Ectodermal cell (in vitro differentiated cells): Measurements from ENCODE around the gene POLE.
A peak's percentile ranks its signal among the peaks of the same experiment; 100 is the strongest.
"Not testable (repeated sequence)": the region's sequence is repeated elsewhere in the genome, so short reads cannot be mapped to it uniquely, and the experiment has no call there.

ENCODE experiments used
- H3K27ac ChIP-seq: 2 replicates; pipeline ENCODE4 v1.7.0; 2013; ENCODE audit warnings: mild to moderate bottlenecking, low read depth, low read length; ENCODE audit not compliant: insufficient read depth, poor library complexity, severe bottlenecking
- H3K27me3 ChIP-seq: 2 replicates; pipeline ENCODE4 v1.7.0; 2013; ENCODE audit warnings: mild to moderate bottlenecking, low read length; ENCODE audit not compliant: insufficient read depth, control insufficient read depth, poor library complexity, severe bottlenecking
- H3K36me3 ChIP-seq: one replicate; pipeline ENCODE4 v1.7.0; 2013; ENCODE audit warnings: low read length; ENCODE audit not compliant: control insufficient read depth, insufficient read depth
- H3K4me1 ChIP-seq: one replicate; pipeline ENCODE4 v1.7.0; 2013; ENCODE audit warnings: low read length; ENCODE audit not compliant: control insufficient read depth, insufficient read depth
- H3K4me3 ChIP-seq: 2 replicates; pipeline ENCODE4 v1.7.0; 2013; ENCODE audit warnings: low read depth, low read length, control low read depth; ENCODE audit not compliant: insufficient read depth
- H3K9me3 ChIP-seq: 2 replicates; pipeline ENCODE4 v1.7.0; 2013; ENCODE audit warnings: mild to moderate bottlenecking, low read length, moderate library complexity; ENCODE audit not compliant: control insufficient read depth
- WGBS, 2 experiments: methylation state at CpG; one replicate each; pipeline ENCODE4 v1.1.7; 2013; ENCODE audit warnings: missing lambda C conversion rate in 2 of 2; 5-methylcytosine and 5-hydroxymethylcytosine counted together

Gene POLE

GRCh38 chr12:132600048-132601032 lies 86.8 kb downstream of the POLE start:
- Histone ChIP-seq H3K4me1 (peaks cover 4% of the 10 kb centered on the region), H3K27ac (no peak overlapping the region), H3K9me3 (no peaks in the 10 kb centered on the region), H3K36me3 (no peaks in the 10 kb centered on the region), H3K4me3 (no peak overlapping the region), H3K27me3 (peaks cover 92% of the 10 kb centered on the region)
- WGBS, 2 experiments, result 38 to 40% methylated on average over 45 of the region's 45 CpGs

- peaks cover 92% of the 10 kb centered on the region for H3K27me3 ChIP-seq
- WGBS, 2 experiments, result 78 to 88% methylated on average over 6 of the region's 6 CpGs
- H3K27ac ChIP-seq, H3K9me3 ChIP-seq, H3K4me1 ChIP-seq, H3K36me3 ChIP-seq, H3K4me3 ChIP-seq: not testable (repeated sequence)
Measured at GRCh38 chr12:132599502-132599901, 87.6 kb downstream of the POLE start.

- H3K4me1 ChIP-seq, result no peaks in the 10 kb centered on the region
- WGBS, 2 experiments, result 3% methylated on average over 51 to 58 of the region's 58 CpGs
- H3K36me3 ChIP-seq, result no peaks in the 10 kb centered on the region
- H3K4me3 ChIP-seq, result peak overlapping the region; percentile 43
- peaks cover 92% of the 10 kb centered on the region for H3K27me3 ChIP-seq
- no peaks in the 10 kb centered on the region for H3K9me3 ChIP-seq
- no peak overlapping the region for H3K27ac ChIP-seq
Measured at GRCh38 chr12:132597333-132598316, 89.5 kb downstream of the POLE start.

GRCh38 chr12:132596016-132596415 lies 91.1 kb downstream of the POLE start:
- Histone ChIP-seq H3K36me3 (no peaks in the 10 kb centered on the region), H3K4me3 (no peak overlapping the region), H3K27me3 (peaks cover 91% of the 10 kb centered on the region), H3K27ac (no peak overlapping the region), H3K4me1 (no peaks in the 10 kb centered on the region), H3K9me3 (no peaks in the 10 kb centered on the region)
- 55 to 59% methylated on average over 18 of the region's 18 CpGs for WGBS, 2 experiments

GRCh38 chr12:132595183-132595582 lies 92.0 kb downstream of the POLE start:
- Histone ChIP-seq H3K9me3 (no peaks in the 10 kb centered on the region), H3K4me3 (no peak overlapping the region), H3K27ac (no peak overlapping the region), H3K36me3 (no peaks in the 10 kb centered on the region), H3K4me1 (no peaks in the 10 kb centered on the region), H3K27me3 (peaks cover 91% of the 10 kb centered on the region)
- 78% methylated on average over 11 of the region's 11 CpGs for WGBS, 2 experiments

- Histone ChIP-seq H3K27me3 (peaks cover 92% of the 10 kb centered on the region), H3K4me1 (no peaks in the 10 kb centered on the region), H3K4me3 (no peak overlapping the region), H3K9me3 (no peaks in the 10 kb centered on the region), H3K27ac (no peak overlapping the region), H3K36me3 (no peaks in the 10 kb centered on the region)
- 43 to 47% methylated on average over 11 of the region's 11 CpGs for WGBS, 2 experiments
Measured at GRCh38 chr12:132593938-132594358, 93.2 kb downstream of the POLE start.

- Histone ChIP-seq H3K27ac (no peak overlapping the region), H3K9me3 (no peaks in the 10 kb centered on the region), H3K4me3 (no peak overlapping the region), H3K36me3 (no peaks in the 10 kb centered on the region), H3K27me3 (peaks cover 92% of the 10 kb centered on the region), H3K4me1 (no peaks in the 10 kb centered on the region)
- WGBS, 2 experiments, result 88 to 92% methylated on average over 17 to 18 of the region's 18 CpGs
Measured at GRCh38 chr12:132593521-132593920, 93.6 kb downstream of the POLE start.

GRCh38 chr12:132593071-132593470 lies 94.1 kb downstream of the POLE start:
- no peaks in the 10 kb centered on the region for H3K9me3 ChIP-seq
- no peak overlapping the region for H3K4me3 ChIP-seq
- no peaks in the 10 kb centered on the region for H3K36me3 ChIP-seq
- no peaks in the 10 kb centered on the region for H3K4me1 ChIP-seq
- H3K27ac ChIP-seq, result no peak overlapping the region
- peaks cover 95% of the 10 kb centered on the region for H3K27me3 ChIP-seq
- whole genome bisulfite sequencing, 2 experiments, result 84% methylated on average over 21 of the region's 21 CpGs

GRCh38 chr12:132592282-132592970 lies 94.7 kb downstream of the POLE start:
- Histone ChIP-seq H3K36me3 (no peaks in the 10 kb centered on the region), H3K4me1 (no peaks in the 10 kb centered on the region), H3K9me3 (no peaks in the 10 kb centered on the region), H3K27ac (no peak overlapping the region), H3K27me3 (peaks cover 98% of the 10 kb centered on the region), H3K4me3 (no peak overlapping the region)
- 86 to 87% methylated on average over 38 of the region's 38 CpGs for WGBS, 2 experiments
